H1 (cell line): Measurements from ENCODE around the gene PHLDA3. TPM values are rescaled to one million over a fixed set of nuclear protein-coding genes. Genes with fewer than 3 reads are reported as not detected.

ENCODE experiments used
- CTCF ChIA-PET: fragments of 300-600 bp; sonication (Branson Sonifier 250); formaldehyde crosslinking; loops from one replicate; lab custom pipeline; 2021; ENCODE audit not compliant: partially characterized antibody; lab: Charles Lee
- POLR2A ChIA-PET: fragments of 300-600 bp; sonication (Branson Sonifier 250); formaldehyde crosslinking; loops from one replicate; lab custom pipeline; 2021; ENCODE audit warnings: inconsistent platforms; ENCODE audit not compliant: partially characterized antibody; lab: Charles Lee
- DNase-seq, 2 experiments: peaks; one replicate each; pipeline versions ENCODE4 v3.0.0 to v3.0.0-alpha.2; 2010 to 2022; ENCODE audit warnings: low spot score in 2 of 2, low read depth in 1 of 2, mixed read lengths in 1 of 2
- FAIRE-seq: peaks from 2 replicates; lab custom pipeline; 2011; peaks lifted over from hg19 to GRCh38; lab: Jason Lieb, UNC
- H2AFZ ChIP-seq: 2 replicates; pipeline ENCODE4 v1.8.1; 2012; ENCODE audit warnings: low read length, inconsistent platforms
- H2AK5ac ChIP-seq: 2 replicates; pipeline ENCODE4 v1.6.1; 2013; ENCODE audit warnings: low read depth, low read length
- H2BK120ac ChIP-seq: replicated peaks from 2 replicates; pipeline ENCODE3; 2013; ENCODE audit warnings: low read depth, low read length, inconsistent platforms
- H2BK12ac ChIP-seq: 2 replicates; pipeline ENCODE4 v1.6.1; 2013; ENCODE audit warnings: low read depth, low read length
- H2BK15ac ChIP-seq: 2 replicates; pipeline ENCODE4 v1.6.1; 2013; ENCODE audit warnings: low read length
- H2BK20ac ChIP-seq: 2 replicates; pipeline ENCODE4 v1.6.1; 2013; ENCODE audit warnings: low read length
- H2BK5ac ChIP-seq: 2 replicates; pipeline ENCODE4 v1.6.1; 2013; ENCODE audit warnings: low read depth, low read length
- H3K14ac ChIP-seq: 2 replicates; pipeline ENCODE4 v1.6.1; 2013; ENCODE audit warnings: inconsistent platforms; ENCODE audit not compliant: insufficient read length
- H3K18ac ChIP-seq: 2 replicates; pipeline ENCODE4 v1.6.1; 2013; ENCODE audit warnings: low read length; ENCODE audit errors: extremely low read depth
- H3K23ac ChIP-seq: 2 replicates; pipeline ENCODE4 v1.6.1; 2013; ENCODE audit warnings: inconsistent platforms; ENCODE audit not compliant: insufficient read length
- H3K23me2 ChIP-seq: 2 replicates; pipeline ENCODE4 v1.6.1; 2013; ENCODE audit warnings: low read depth, low read length
- H3K27ac ChIP-seq: 2 replicates; pipeline ENCODE4 v1.6.1; 2011; ENCODE audit warnings: low read depth, low read length, inconsistent platforms
- H3K27me3 ChIP-seq, 4 experiments: replicated peaks in 1 of 4; 1 replicate in 1 of 4; 2 replicates in 3 of 4; pipeline versions ENCODE4 v1.6.1 to v1.8.1; 2011 to 2013; ENCODE audit warnings: low read length in 3 of 4, mild to moderate bottlenecking in 3 of 4, inconsistent platforms in 2 of 4, mixed read lengths in 2 of 4, moderate library complexity in 1 of 4; ENCODE audit not compliant: control insufficient read depth in 3 of 4, insufficient read depth in 3 of 4; ENCODE audit errors: extremely low read depth in 1 of 4
- H3K36me3 ChIP-seq, 4 experiments: 2 replicates each; pipeline versions ENCODE4 v1.6.1 to v1.8.1; 2011 to 2013; ENCODE audit warnings: mild to moderate bottlenecking in 4 of 4, low read length in 3 of 4, moderate library complexity in 2 of 4, control low read depth in 1 of 4, inconsistent platforms in 1 of 4; ENCODE audit not compliant: insufficient read depth in 4 of 4, control insufficient read depth in 2 of 4
- H3K4ac ChIP-seq: replicated peaks from 2 replicates; pipeline ENCODE3; 2013; ENCODE audit warnings: low read length, low read depth, mixed read lengths, inconsistent platforms; ENCODE audit not compliant: insufficient read length
- H3K4me1 ChIP-seq, 4 experiments: replicated peaks in 1 of 4; 1 replicate in 1 of 4; 2 replicates in 3 of 4; pipeline versions ENCODE4 v1.6.1 to v1.8.1; 2011 to 2013; ENCODE audit warnings: low read length in 3 of 4, inconsistent platforms in 2 of 4, mixed read lengths in 1 of 4; ENCODE audit not compliant: insufficient read depth in 4 of 4, control insufficient read depth in 3 of 4
- H3K4me2 ChIP-seq, 2 experiments: 2 replicates each; pipeline versions ENCODE4 v1.6.1 to v1.8.1; 2011 to 2013; ENCODE audit warnings: low read depth in 2 of 2, low read length in 2 of 2, control low read depth in 1 of 2, inconsistent platforms in 1 of 2, mild to moderate bottlenecking in 1 of 2; ENCODE audit not compliant: insufficient read depth in 1 of 2
- H3K4me3 ChIP-seq, 4 experiments: fragments of 200-600, 300-600 bp in 1 of 4; sonication (generic), shearing (Covaris generic), sonication (Bioruptor Twin) in 1 of 4; 2 replicates each; pipeline versions ENCODE4 v1.5.1 to v1.8.1; 2011 to 2016; ENCODE audit warnings: low read length in 4 of 4, low read depth in 3 of 4, control low read depth in 2 of 4, inconsistent platforms in 2 of 4, mild to moderate bottlenecking in 2 of 4, mixed read lengths in 1 of 4, moderate library complexity in 1 of 4; ENCODE audit not compliant: insufficient read depth in 2 of 4; ENCODE audit errors: extremely low read depth in 1 of 4
- H3K56ac ChIP-seq: replicated peaks from 2 replicates; pipeline ENCODE3; 2013; ENCODE audit warnings: low read depth, mild to moderate bottlenecking, mixed read lengths, low read length, inconsistent platforms; ENCODE audit not compliant: insufficient read length
- H3K79me1 ChIP-seq: 2 replicates; pipeline ENCODE4 v1.6.1; 2013; ENCODE audit warnings: low read depth, low read length, control low read depth
- H3K79me2 ChIP-seq, 2 experiments: 2 replicates each; pipeline versions ENCODE4 v1.6.1 to v1.8.1; 2012 to 2013; ENCODE audit warnings: low read length in 2 of 2, mild to moderate bottlenecking in 2 of 2, inconsistent platforms in 1 of 2; ENCODE audit not compliant: insufficient read depth in 2 of 2, control insufficient read depth in 1 of 2
- H3K9ac ChIP-seq, 4 experiments: replicated peaks in 1 of 4; 1 replicate in 1 of 4; 2 replicates in 3 of 4; pipeline versions ENCODE4 v1.6.1 to v1.8.1; 2011 to 2013; ENCODE audit warnings: low read depth in 3 of 4, low read length in 3 of 4, control low read depth in 2 of 4, mild to moderate bottlenecking in 2 of 4, moderate library complexity in 2 of 4, inconsistent platforms in 1 of 4; ENCODE audit errors: extremely low read depth in 1 of 4
- H3K9me3 ChIP-seq, 2 experiments: 2 replicates each; pipeline versions ENCODE4 v1.6.1 to v1.8.1; 2012 to 2013; ENCODE audit warnings: mild to moderate bottlenecking in 2 of 2, moderate library complexity in 2 of 2, control low read depth in 1 of 2, inconsistent platforms in 1 of 2, low read depth in 1 of 2, low read length in 1 of 2, mixed read lengths in 1 of 2; ENCODE audit not compliant: insufficient read depth in 2 of 2
- H4K20me1 ChIP-seq, 2 experiments: replicated peaks in 1 of 2; 2 replicates each; pipeline versions ENCODE3 to v1.8.1; 2011 to 2013; ENCODE audit warnings: inconsistent platforms in 2 of 2, low read length in 2 of 2, mild to moderate bottlenecking in 1 of 2; ENCODE audit not compliant: insufficient read depth in 2 of 2, control insufficient read depth in 1 of 2
- H4K5ac ChIP-seq: 2 replicates; pipeline ENCODE4 v1.6.1; 2013; ENCODE audit warnings: low read length, low read depth, mixed read lengths, inconsistent platforms; ENCODE audit not compliant: insufficient read length
- H4K8ac ChIP-seq: 2 replicates; pipeline ENCODE4 v1.8.0; 2013; ENCODE audit warnings: mild to moderate bottlenecking, moderate library complexity, low read length, inconsistent platforms; ENCODE audit not compliant: insufficient read depth; ENCODE audit errors: extremely low read depth
- H4K91ac ChIP-seq: replicated peaks from 2 replicates; pipeline ENCODE3; 2013; ENCODE audit warnings: low read length, mixed read lengths, inconsistent platforms; ENCODE audit not compliant: insufficient read length
- CEBPB ChIP-seq: IDR thresholded peaks from 2 replicates; pipeline ENCODE4 v1.6.1; 2012; ENCODE audit warnings: low read depth, low read length
- CHD2 ChIP-seq: IDR thresholded peaks from 2 replicates; pipeline ENCODE4 v1.6.1; 2012; ENCODE audit warnings: low read length, improper control_type of control experiment
- CTBP2 ChIP-seq: IDR thresholded peaks from 2 replicates; pipeline ENCODE4 v1.7.0; 2011; ENCODE audit warnings: borderline replicate concordance, mild to moderate bottlenecking, moderate library complexity, mixed read lengths, low read length; ENCODE audit not compliant: insufficient read depth, insufficient read length
- EP300 ChIP-seq, 2 experiments: IDR thresholded peaks; 1 replicate in 1 of 2; 2 replicates in 1 of 2; pipeline ENCODE4 v1.6.1; 2011 to 2012; ENCODE audit warnings: low read depth in 2 of 2, low read length in 2 of 2, mild to moderate bottlenecking in 2 of 2, borderline replicate concordance in 1 of 2, inconsistent platforms in 1 of 2, moderate library complexity in 1 of 2
- GABPA ChIP-seq: IDR thresholded peaks from 2 replicates; pipeline ENCODE4 v1.6.1; 2011; ENCODE audit warnings: mild to moderate bottlenecking, low read length, moderate library complexity, borderline replicate concordance; ENCODE audit not compliant: insufficient read depth
- MAFK ChIP-seq: IDR thresholded peaks from 2 replicates; pipeline ENCODE4 v1.6.1; 2012; ENCODE audit warnings: low read depth, mild to moderate bottlenecking, improper control_type of control experiment, low read length
- RNF2 ChIP-seq: fragments of 200-900, 300-1000 bp; sonication (generic); IDR thresholded peaks from 2 replicates; pipeline ENCODE4 v1.7.1; 2016; ENCODE audit warnings: borderline replicate concordance, low read depth, mild to moderate bottlenecking, antibody characterized with exemption, low read length; ENCODE audit not compliant: poor library complexity, severe bottlenecking; ENCODE audit errors: missing control alignments
- SP2 ChIP-seq: IDR thresholded peaks from 2 replicates; pipeline ENCODE4 v1.6.1; 2012; ENCODE audit warnings: mild to moderate bottlenecking, low read length, inconsistent platforms
- SUZ12 ChIP-seq: fragments of 200-600 bp; sonication (generic); IDR thresholded peaks from 2 replicates; pipeline ENCODE4 v1.6.1; 2012; ENCODE audit warnings: mild to moderate bottlenecking, inconsistent platforms, low read length, moderate library complexity, mixed read lengths
- TBP ChIP-seq: IDR thresholded peaks from 2 replicates; pipeline ENCODE4 v1.6.1; 2011; ENCODE audit warnings: low read depth, low read length, improper control_type of control experiment
- WGBS, 2 experiments: shearing (Covaris generic) in 1 of 2; methylation state at CpG; one replicate each; pipeline versions ENCODE4 v1.1.6 to v1.1.7; 2013 to 2015; ENCODE audit warnings: low lambda C conversion rate in 2 of 2, mixed read lengths in 2 of 2, inconsistent platforms in 1 of 2, low coverage in 1 of 2, missing lambda C conversion rate in 1 of 2; ENCODE audit not compliant: insufficient replicate concordance in 2 of 2, insufficient coverage in 1 of 2, insufficient read length in 1 of 2; ENCODE audit errors: extremely low coverage in 1 of 2, missing lambda C conversion rate in 1 of 2; 5-methylcytosine and 5-hydroxymethylcytosine counted together
- polyA plus RNA-seq, 7 experiments: library from polyadenylated mRNA; depleted of rRNA in 3 of 7; stranded (reverse) in 5 of 7; unstranded in 2 of 7; fragments of >200 nt in 5 of 7; fragments of 200-250 nt in 2 of 7; gene quantifications; 1 replicate in 5 of 7; 2 replicates in 1 of 7; 4 replicates in 1 of 7; pipeline versions ENCODE4 v1.2.1 to v1.2.3, GENCODE V29; 2011 to 2013; ENCODE audit warnings: missing spikeins in 2 of 7, mixed read lengths in 2 of 7
- total RNA-seq: library from RNA; stranded (reverse); fragmentation: NEBNext Ultra II Directional; extraction: Animal tissue kit (Norgen Biotek cat#: 25700); gene quantifications from 2 replicates; pipeline ENCODE4 v1.2.1, GENCODE V29; 2021
- TF ChIP-seq, protein P1 (sequence below): IDR thresholded peaks from 2 replicates; pipeline ENCODE4 v1.6.1; 2011; ENCODE audit warnings: low read length, improper control_type of control experiment

PHLDA3 gene
- total and polyA plus RNA-seq, 2 of the 8 experiments (the other 6 are each of a cell fraction or from before 2014, with no cell fraction given): 25.5 to 27.5 TPM

DNA sequence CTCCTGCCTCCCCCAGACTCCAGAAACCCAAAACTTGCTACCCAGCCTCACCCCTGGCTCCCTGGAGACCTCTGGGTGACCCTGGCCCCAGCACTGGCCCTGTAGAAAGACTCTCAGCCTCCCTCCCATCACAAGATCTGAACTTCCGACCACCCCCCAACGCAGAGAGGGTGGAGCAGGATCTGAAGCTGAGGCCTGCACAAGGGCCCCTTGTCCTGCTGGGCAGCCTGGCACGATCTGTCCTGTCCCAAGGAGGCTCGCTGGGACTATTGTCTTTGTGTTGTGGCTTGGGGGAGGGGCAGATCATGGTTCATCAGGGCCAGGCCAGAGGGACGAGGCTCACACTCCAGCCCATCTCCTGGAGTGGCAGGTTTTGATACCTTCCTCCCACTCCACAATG lies 20.0 kb downstream of the PHLDA3 start:
- H2BK5ac ChIP-seq: peak overlapping the region; percentile 82; the same call in 1 of the 2 replicates
- H3K4me2 ChIP-seq: no peak overlapping the region
- peak overlapping the region; percentile 82; the same call in 1 of the 2 replicates for H2BK20ac ChIP-seq
- H4K8ac ChIP-seq: peak overlapping the region; percentile 17; the same call in 1 of the 2 replicates
- H3K23ac ChIP-seq: no peak overlapping the region
- DNase-seq (no peak), FAIRE-seq (no peak)
- H2BK15ac ChIP-seq: 0 out of 2 replicates have a peak overlapping the region, but pooled peaks have one; percentile 88
- peak overlapping the region; percentile 88 for H4K91ac ChIP-seq
- CTCF ChIA-PET: interaction anchor here (0.6 to 12.4 kb wide), 21 partner anchors 10 to 91 kb away, joined by 3 to 171 read pairs (median 6); no protein-coding TSS in a partner anchor
- no peak overlapping the region for H3K27ac ChIP-seq
- peak overlapping the region; percentile 72; the same call in 1 of the 2 replicates for H2BK12ac ChIP-seq
- H2AFZ ChIP-seq: 0 out of 2 replicates have a peak overlapping the region, but pooled peaks have one; percentile 28
- H4K20me1 ChIP-seq: no peaks in the 10 kb centered on the region
- no peak overlapping the region for H2BK120ac ChIP-seq
- POLR2A ChIA-PET: interaction anchor here (1.0 to 3.3 kb wide), 6 partner anchors 12 to 380 kb away, joined by 3 to 17 read pairs (median 7); partner anchors contain the start of genes IPO9 and PHLDA3
- H3K79me2 ChIP-seq: no peaks in the 10 kb centered on the region
- no peak overlapping the region for H3K4me3 ChIP-seq
- H3K56ac ChIP-seq: no peak overlapping the region
- H3K79me1 ChIP-seq: no peaks in the 10 kb centered on the region
- H3K9me3 ChIP-seq: no peaks in the 10 kb centered on the region
- H3K36me3 ChIP-seq: no peaks in the 10 kb centered on the region
- H3K27me3 ChIP-seq: no peaks in the 10 kb centered on the region; a peak in 1 of 7 replicates
- WGBS, 2 experiments: 77% methylated on average over 4 of the region's 5 CpGs; no CpG with 5 or more reads in 1 of the 2 experiments
- no peak overlapping the region for H3K9ac ChIP-seq
- no peak overlapping the region; the same call in 1 of the 2 replicates for H2AK5ac ChIP-seq
- H3K23me2 ChIP-seq: no peaks in the 10 kb centered on the region
- no peak overlapping the region for H3K14ac ChIP-seq
- H3K18ac ChIP-seq: peak overlapping the region; percentile 42; the same call in 1 of the 2 replicates
- peaks cover 4 to 20% (median 14%) of the 10 kb centered on the region in 4 experiments for H3K4me1 ChIP-seq
- no peak overlapping the region for H4K5ac ChIP-seq
- H3K4ac ChIP-seq: no peak overlapping the region
- TF ChIP-seq CHD2 (no peak), MAFK (no peak), SUZ12 (no peak), GABPA (no peak), EP300 (IDR thresholded peaks at IDR 0.05; ENCODE audit: borderline replicate concordance in 1 of 2, low read depth in 2 of 2, low read length in 2 of 2) (no peak), TBP (no peak), CEBPB (no peak), RNF2 (no peak), CTBP2 (no peak), SP2 (no peak)
- TF ChIP-seq, protein P1, sequence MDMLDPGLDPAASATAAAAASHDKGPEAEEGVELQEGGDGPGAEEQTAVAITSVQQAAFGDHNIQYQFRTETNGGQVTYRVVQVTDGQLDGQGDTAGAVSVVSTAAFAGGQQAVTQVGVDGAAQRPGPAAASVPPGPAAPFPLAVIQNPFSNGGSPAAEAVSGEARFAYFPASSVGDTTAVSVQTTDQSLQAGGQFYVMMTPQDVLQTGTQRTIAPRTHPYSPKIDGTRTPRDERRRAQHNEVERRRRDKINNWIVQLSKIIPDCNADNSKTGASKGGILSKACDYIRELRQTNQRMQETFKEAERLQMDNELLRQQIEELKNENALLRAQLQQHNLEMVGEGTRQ: no peak
